Activated CD8-positive, alpha-beta memory T cell treated with anti-CD3 and anti-CD28 coated beads, Interleukin-2, amount 50 U/mL, for 48 hours (primary cell): Measurements from ENCODE around the gene PIP4K2A.

Experiments used
- DNase-seq: peaks from one replicate; pipeline ENCODE4 v3.0.0-alpha.2; 2020

The PIP4K2A gene

GRCh38 chr10:22690614-22691431, 23.6 kb downstream of the PIP4K2A start:
- DNase-seq, result no peak

GRCh38 chr10:22690158-22690557, 24.2 kb downstream of the PIP4K2A start:
- no peak for DNase-seq

GRCh38 chr10:22686347-22686746, 28.0 kb downstream of the PIP4K2A start:
- DNase-seq, result no peak

DNA sequence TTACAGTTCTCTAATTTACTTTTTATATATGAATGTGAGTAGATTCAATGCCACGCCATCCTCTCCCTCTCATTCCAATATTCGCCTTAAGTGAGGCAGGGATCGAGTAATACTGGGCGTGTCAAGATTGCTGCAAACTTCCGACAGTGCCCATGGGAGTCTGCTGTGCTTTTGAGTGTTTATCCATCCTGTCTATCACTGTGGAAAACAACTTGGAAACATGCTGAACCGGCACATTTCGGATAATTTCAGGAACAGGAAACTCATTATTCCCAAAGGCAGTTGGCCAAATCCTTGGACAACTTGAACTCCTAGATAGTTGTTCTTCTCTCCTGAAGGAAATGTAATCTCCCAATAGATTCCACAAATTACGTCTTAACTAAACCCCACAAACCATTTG, 28.5 kb downstream of the PIP4K2A start:
- DNase-seq, result no peak

DNA sequence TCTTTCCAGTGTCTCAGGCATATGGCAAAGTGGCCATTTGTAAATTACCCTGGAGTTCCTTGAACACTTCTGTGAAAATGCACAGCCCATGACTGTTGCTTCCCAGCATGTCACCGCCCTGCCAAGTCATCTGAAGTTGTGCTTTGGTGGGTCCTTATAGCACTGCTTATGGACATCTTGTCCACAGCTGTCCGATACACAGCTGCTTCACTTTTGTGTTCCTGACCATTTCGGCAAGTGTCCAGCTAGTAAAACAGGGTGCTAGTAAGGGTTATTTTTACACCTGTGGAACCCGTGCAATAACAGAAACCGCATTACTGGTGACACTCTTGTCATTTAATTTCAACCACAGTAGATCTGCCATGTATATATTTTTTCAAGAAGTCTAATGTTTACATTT, 29.7 kb downstream of the PIP4K2A start:
- DNase-seq, result no peak

- no peak for DNase-seq
Observed at GRCh38 chr10:22683140-22683389, 31.3 kb downstream of the PIP4K2A start.

DNA sequence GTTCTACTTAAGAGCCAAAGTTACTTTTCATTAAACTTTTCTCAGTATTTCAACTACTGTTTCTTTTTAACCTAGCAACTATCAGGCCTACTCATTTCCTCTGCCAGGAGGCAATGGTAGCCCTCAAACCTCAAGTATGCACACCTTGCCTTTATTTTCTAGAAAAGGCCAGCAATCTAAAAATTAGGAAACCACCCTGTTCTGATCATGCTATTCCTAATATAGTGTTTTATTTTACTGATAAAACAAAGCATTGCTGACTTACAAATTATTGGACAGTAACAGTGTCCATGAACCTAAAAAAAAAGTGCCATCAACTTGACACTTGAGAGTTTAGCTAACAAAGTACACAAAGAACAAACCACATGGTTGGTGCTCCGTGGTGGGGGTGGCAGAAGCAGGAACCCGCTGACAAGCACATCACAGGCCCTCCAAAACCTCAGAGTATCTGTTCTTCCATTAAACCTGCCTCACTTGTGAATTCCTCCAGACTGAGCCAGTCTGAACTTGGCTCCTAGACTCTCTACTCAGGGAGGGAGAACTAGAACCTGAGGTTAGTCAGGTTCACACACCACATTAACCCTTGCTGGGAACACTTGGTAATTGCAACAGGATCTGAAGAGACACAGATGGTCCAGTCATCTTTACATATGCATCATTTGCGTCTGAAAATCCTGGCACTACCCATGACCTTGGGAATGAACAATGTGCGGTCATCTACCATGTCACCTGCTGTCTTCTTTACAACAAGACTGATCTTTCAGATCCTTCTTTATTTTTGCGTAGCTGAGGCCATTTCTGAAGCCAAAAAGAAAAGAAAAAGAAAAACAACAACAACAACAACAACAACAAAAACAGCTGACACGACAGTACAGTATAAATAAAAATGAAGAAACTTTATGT, 31.9 kb downstream of the PIP4K2A start:
- DNase-seq, result no peak

DNA sequence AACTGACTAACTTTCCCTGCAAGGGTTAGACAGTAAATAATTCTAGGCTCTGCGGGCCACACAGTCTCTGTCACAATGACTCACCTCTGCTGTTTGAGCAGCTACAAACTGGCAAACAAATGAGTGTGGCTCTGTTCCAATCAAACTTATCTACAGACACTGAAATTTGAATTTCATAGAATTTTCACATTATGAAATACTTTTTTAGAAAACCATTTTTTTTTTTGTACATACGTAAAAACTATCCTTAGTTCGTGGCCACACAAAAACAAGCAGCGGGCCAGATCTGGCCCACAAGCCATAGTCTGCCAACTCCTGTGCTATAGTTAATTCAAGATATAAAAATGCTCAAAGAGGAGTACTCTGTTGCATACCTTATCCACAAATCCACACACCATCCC, 32.6 kb downstream of the PIP4K2A start:
- DNase-seq, result no peak

DNA sequence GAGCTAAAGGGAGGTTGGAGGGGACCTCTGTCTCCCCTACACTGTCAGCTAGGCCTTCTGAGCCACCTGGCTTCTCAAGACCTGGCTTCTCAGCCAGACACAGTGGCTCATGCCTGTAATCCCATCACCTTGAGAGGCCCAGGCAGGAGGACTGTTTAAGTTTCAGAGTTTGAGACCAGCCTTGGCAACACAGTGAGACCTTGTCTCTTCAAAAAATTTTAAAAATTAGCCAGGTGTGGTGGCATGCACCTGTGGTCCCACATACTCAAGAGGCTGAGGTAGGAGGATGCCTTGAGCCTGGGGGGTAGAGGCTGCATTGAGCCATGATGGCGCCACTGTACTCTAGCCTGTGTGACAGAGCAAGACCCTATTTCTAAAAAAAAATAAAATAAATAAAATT, 33.1 kb downstream of the PIP4K2A start:
- no peak for DNase-seq

- DNase-seq, result no peak
Observed at GRCh38 chr10:22679608-22680007, 34.8 kb downstream of the PIP4K2A start.

DNA sequence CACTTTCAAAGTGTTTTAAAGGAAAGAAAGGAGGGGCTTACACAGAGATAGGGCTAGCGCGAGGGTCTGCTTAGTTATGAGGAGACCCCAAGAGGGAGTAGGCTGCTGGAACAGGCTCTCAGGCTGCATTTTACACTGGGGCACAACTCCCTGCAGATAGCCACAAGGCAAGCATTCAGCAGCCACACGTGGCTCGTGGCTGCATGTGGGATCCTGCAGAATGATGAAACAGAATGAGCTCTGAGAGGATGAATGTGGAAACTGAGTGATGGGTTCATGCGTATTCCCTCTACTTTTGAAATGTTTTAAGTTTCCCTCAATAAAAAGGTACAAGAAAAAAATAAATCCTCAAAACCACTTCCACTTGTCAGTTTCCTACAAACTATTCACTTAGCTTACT, 37.0 kb downstream of the PIP4K2A start:
- DNase-seq, result no peak

- DNase-seq, result no peak
Observed at GRCh38 chr10:22676435-22676834, 37.9 kb downstream of the PIP4K2A start.

GRCh38 chr10:22674573-22674930, 39.8 kb downstream of the PIP4K2A start:
- DNase-seq, result no peak

DNA sequence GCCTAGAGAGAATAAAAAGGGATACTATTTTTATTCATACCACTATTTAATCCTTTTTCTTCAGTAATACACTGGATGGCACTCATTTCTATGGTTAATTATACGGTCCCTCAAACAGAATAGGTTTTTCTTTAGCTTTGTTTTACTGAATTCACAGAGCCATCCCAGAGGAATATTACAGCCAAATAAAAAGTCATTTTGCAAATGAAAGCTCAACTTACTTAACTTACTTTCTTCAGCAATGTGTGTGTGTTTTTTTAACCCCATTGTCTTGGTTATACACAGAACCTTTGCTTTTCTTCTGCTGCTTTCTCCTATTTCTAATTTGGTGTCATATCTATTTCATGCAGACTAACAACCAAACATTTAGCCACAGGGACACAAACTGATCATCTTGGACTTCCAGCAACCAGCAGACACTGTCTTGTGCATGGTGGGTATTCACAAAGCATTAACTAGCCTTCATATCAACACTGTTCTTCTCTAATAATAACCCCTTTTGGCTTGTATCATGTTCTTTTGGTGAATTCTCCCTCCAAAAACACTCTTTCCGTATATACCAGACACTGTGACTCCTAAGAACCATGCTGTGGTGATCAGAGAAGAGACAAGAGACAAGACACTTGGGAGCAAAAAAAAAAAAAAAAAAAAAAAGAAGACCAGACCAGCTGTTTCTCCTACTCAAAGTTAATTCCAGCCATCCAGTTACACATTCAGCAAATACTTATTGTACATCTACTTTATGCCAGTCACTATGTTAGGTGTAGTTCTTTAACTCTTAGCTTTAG, 40.4 kb downstream of the PIP4K2A start:
- no peak for DNase-seq

GRCh38 chr10:22673091-22673392, 41.3 kb downstream of the PIP4K2A start:
- no peak for DNase-seq

DNA sequence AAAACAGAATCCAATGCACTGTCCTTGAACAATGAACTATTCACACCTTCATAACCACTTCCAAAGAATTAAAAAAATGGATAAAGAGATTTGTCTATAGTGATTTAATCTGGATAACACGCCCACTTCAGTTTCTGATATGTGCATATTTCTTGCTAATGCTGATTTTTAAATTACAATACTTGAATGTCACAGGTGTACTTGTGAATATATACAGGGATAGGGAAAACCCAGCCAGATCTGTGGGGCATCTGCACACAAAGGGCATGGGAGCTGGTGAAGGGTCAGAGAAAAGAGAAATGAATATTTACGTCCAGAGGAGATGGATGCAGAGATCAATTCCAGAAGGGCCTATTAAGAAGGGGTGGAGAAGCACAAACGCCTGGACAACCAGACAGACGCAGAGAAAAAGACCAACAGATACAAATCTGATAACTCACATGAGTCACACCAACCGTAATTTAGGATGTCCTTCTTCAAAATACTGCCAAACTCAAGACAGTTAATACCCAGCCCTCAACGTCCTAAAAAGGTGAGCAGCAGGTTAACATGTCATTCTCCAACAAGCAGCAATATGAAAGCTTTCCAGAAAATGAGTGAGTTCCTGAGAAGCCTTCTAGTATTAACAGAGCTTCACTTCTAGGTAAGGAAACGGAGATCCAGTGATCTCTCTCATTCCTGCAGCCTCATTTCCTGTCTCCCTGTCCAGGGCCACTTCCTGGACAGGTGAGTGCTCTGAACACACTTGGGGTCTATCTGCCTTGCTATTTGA, 41.9 kb downstream of the PIP4K2A start:
- DNase-seq, result no peak

DNA sequence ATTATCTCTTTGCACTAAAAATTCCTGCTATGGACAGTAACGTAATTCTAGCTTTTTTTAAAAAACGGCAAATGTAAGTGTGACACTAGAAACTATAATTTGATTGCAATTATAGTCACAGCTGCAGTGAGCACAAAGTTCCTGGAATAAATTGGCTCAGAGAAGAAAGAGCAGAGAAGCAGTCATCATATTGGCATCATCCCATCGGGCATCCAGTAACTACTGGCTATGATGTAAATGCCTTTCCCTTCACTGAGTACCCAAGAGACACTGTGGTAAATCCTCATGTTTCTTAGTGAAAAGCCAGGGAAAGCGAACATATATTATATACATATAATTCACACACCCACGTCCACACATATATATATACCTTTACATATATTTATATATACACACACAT, 43.6 kb downstream of the PIP4K2A start:
- no peak for DNase-seq

DNA sequence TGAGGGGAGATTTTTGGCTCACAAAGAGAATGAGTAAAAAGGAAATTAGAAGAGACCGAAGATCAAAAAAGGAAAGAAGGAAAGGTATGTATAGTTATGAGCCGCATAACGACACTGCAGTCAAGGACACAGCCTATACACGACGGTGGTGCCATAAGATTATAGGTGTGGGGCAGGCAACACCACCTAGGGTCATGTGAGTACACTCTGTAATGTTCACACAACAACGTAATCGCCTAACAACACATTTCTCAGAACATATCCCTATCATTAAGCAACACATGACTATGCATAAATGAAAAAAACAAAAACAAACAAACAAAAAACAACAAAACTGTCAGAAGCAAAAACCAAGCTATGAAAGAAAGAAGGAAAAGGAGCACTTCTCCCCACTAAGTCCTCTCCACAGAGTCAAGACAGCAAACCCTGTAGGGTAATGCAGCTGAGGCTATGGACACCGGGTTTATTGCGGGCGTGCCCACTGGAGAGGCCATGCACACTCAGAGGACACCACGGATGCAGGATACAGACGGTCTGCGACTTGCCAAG, 45.1 kb downstream of the PIP4K2A start:
- no peak for DNase-seq

- no peak for DNase-seq
Observed at GRCh38 chr10:22667093-22667480, 47.3 kb downstream of the PIP4K2A start.

DNA sequence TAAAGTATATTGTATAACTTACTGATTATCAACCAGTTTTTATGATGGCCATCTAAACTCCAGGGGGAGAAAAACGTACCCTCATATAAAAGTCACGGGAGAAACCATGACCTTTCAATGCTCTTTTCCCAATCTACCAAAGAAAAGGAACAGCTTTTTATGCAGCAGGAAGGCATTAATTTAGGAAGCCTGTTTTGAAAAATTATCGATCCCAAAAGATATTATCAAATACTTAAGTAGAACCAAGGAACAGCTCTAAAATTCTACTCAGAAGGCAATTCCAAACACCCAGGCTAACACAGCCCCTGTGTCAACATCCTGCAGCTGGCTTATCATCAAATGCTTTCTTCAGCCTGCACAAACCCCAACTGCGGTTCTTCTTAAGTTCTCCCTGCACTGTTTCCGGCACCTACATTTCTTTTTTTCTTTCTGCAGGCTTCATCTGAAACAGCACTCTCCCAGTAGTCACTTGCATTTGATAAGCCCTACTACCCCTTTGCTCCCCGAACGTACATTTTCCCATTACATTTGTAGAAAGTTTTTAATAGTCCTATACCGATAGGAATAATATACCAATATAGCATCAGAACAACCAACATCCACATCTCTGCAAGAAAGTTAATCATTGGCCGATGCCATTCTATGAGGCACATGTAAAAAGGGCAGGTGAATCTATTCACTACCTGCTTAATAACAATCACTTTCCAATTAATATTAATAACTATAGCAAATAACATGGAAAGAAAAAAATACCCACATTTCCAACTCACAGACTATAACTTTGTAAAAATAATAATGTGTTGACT, 47.9 kb downstream of the PIP4K2A start:
- no peak for DNase-seq

DNA sequence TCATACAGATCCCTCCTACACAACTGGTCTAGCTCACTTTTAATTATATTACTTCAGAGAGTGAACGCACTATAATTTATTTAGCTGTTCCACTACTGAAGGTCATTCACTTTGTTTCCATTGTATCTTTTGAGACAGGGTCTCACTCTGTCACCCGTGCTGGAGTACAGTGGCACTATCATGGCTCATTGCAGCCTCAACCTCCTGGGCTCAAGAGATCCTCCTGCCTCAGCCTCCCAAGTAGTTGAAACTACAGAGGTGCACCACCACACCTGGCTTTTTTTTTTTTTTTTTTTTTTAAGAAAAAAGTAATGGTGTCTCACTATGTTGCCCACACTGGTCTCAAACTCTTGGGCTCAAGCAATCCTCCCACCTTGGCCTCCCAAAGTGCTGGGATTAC, 49.0 kb downstream of the PIP4K2A start:
- DNase-seq, result no peak

DNA sequence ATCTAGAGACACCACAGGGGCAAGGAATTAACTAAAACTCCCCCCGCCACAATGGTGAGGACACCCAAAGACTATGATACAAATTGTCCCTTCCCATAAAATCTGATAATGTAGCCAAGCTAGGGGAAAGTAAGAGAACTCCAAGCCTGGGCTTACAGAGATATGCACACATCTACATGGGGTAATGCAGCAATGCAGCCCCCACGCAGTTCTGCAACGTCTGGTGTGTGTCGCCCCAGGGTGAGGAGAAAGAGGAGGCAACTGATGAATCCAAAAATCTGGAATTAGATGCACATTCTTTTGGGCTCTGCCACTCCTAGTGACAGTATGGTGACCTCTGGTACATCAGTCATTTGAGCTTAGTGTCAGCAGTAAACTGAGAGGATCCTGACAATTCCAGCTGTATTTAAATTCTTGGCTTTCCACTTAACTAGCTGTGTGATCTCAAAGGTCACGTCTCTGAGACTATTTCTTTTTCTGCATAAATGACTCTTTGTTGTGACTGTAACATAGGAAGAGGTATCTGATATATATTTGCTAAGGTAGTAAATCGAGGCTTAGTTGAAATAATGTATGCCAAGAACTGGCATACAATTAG, 51.5 kb downstream of the PIP4K2A start:
- no peak for DNase-seq
